ENCODE measurements around the gene IFT122. TPM values are rescaled to one million over a fixed set of nuclear protein-coding genes. Genes with fewer than 3 reads are reported as not detected.
"Not testable (repeated sequence)": the region's sequence is repeated elsewhere in the genome, so short reads cannot be mapped to it uniquely, and the experiment has no call there.

The IFT122 gene, protein sequence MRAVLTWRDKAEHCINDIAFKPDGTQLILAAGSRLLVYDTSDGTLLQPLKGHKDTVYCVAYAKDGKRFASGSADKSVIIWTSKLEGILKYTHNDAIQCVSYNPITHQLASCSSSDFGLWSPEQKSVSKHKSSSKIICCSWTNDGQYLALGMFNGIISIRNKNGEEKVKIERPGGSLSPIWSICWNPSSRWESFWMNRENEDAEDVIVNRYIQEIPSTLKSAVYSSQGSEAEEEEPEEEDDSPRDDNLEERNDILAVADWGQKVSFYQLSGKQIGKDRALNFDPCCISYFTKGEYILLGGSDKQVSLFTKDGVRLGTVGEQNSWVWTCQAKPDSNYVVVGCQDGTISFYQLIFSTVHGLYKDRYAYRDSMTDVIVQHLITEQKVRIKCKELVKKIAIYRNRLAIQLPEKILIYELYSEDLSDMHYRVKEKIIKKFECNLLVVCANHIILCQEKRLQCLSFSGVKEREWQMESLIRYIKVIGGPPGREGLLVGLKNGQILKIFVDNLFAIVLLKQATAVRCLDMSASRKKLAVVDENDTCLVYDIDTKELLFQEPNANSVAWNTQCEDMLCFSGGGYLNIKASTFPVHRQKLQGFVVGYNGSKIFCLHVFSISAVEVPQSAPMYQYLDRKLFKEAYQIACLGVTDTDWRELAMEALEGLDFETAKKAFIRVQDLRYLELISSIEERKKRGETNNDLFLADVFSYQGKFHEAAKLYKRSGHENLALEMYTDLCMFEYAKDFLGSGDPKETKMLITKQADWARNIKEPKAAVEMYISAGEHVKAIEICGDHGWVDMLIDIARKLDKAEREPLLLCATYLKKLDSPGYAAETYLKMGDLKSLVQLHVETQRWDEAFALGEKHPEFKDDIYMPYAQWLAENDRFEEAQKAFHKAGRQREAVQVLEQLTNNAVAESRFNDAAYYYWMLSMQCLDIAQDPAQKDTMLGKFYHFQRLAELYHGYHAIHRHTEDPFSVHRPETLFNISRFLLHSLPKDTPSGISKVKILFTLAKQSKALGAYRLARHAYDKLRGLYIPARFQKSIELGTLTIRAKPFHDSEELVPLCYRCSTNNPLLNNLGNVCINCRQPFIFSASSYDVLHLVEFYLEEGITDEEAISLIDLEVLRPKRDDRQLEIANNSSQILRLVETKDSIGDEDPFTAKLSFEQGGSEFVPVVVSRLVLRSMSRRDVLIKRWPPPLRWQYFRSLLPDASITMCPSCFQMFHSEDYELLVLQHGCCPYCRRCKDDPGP
- 21.6 and 25.8 TPM in 2 replicates for total RNA-seq (2014; rRNA removed; shearing (Covaris generic))
- total RNA-seq (2022), result 37.0 and 48.1 TPM in 2 replicates
- percentile 61 among the genes with signal in this experiment for Bru-seq, nascent RNA
- BruChase-seq, experiment 1, labeled RNA remaining after a 6-hour chase, result percentile 66 among the genes with signal in this experiment
- percentile 62 among the genes with signal in this experiment for BruChase-seq, experiment 2, labeled RNA remaining after a 2-hour chase
- long read RNA-seq, transcript IFT122-202 (29 exons, 3,841 nt), result major isoform, 13 of 83 reads
- long read RNA-seq, partial matches to known transcripts, result 8 of 83 reads
- long read RNA-seq, other reads (novel, unspliced or antisense), result 55 of 83 reads

DNA sequence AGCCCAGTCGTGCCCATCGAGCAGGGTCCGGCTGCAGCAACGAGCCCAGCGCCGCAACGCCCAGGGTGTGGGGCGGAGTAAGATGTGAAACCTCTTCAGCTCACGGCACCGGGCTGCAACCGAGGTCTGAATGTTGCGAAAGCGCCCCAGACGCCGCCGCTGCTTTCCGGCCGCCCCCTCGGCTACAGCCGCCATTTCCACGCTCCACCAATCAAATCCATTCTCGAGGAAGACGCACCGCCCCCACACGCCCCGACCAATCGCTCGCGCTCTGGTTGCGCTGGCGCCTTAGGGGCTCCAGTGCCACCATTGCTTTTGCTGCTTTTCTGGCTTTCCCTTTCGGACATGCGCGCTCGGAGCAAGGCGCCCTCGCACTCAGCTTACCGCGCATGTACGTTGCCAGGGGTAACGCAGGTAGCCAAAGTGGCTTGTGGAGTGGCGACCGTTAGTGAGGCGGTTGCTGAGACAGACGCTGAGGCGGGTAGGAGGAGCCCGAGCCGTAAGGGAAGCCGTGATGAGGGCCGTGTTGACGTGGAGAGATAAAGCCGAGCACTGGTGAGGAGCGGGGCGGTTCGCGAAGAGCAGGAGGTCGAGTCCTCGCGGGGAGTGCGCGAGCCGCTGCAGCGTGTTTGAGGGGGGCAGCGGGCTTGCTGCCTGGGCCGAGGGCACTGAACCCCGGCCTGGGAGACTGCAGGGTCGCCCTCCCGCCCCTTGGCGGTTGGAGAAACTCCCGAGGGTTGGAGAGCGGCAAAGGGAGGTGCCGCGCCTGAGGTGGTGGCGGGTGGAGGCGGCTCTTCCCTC, at the start of gene IFT122, which contains the start of gene MBD4:
IFT122 (plus strand) TSS at position 408 of the 801 bp plus-strand sequence; CDS start at position 515, 107 bp downstream.
MBD4 (minus strand) TSS at position 132 of the 801 bp plus-strand sequence; CDS start at position 17, 115 bp downstream.
- peaks cover 53% of the 10 kb centered on the region for H3K4me1 ChIP-seq (ENCODE audit: insufficient read depth, low read length, poor library complexity, severe bottlenecking)
- no peaks in the 10 kb centered on the region for H3K9me2 ChIP-seq (ENCODE audit: insufficient read depth, low read length)
- H2AFZ ChIP-seq (ENCODE audit: low read length), result peak within 1 kb of the TSS; percentile 81
- peak within 1 kb of the TSS; percentile 84 for H3K27ac ChIP-seq (ENCODE audit: low read depth, low read length, poor library complexity, severe bottlenecking)
- intact Hi-C loops (cut with micrococcal nuclease; ENCODE audit: unreplicated experiment), result loop anchor here (1.0 to 10.0 kb wide), 6 partner anchors 41 to 455 kb away; partner anchors contain the start of genes CNBP and TMCC1
- DNase-seq (ENCODE audit: low spot score), result peak; percentile 99
- H3K36me3 ChIP-seq (ENCODE audit: insufficient read depth, low read length), result peaks cover 36% of the 10 kb centered on the region
- POLR2A ChIA-PET, result interaction anchor here (0.6 to 5.0 kb wide), 8 partner anchors 10 to 447 kb away, joined by 3 to 54 read pairs (median 10); partner anchors contain the start of gene EFCAB12
- no peaks in the 10 kb centered on the region for H3K9me3 ChIP-seq (ENCODE audit: low read length)
- no peaks in the 10 kb centered on the region for H4K20me1 ChIP-seq (ENCODE audit: insufficient read depth, low read length)
- no peak for TF ChIP-seq EZH2phosphoT487 (IDR thresholded peaks at IDR 0.05; ENCODE audit: borderline replicate concordance, low read depth, low read length)
- TF ChIP-seq, protein P1, sequence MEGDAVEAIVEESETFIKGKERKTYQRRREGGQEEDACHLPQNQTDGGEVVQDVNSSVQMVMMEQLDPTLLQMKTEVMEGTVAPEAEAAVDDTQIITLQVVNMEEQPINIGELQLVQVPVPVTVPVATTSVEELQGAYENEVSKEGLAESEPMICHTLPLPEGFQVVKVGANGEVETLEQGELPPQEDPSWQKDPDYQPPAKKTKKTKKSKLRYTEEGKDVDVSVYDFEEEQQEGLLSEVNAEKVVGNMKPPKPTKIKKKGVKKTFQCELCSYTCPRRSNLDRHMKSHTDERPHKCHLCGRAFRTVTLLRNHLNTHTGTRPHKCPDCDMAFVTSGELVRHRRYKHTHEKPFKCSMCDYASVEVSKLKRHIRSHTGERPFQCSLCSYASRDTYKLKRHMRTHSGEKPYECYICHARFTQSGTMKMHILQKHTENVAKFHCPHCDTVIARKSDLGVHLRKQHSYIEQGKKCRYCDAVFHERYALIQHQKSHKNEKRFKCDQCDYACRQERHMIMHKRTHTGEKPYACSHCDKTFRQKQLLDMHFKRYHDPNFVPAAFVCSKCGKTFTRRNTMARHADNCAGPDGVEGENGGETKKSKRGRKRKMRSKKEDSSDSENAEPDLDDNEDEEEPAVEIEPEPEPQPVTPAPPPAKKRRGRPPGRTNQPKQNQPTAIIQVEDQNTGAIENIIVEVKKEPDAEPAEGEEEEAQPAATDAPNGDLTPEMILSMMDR (conservative IDR thresholded peaks at IDR 0.05; ENCODE audit: low read length), result no peak
- BruUV-seq (replicated peaks), result no TSS peak
- peak within 1 kb of the TSS; percentile 93 for H3K4me2 ChIP-seq (ENCODE audit: low read length)
- CTCF ChIA-PET (ENCODE audit: unreplicated experiment), result no interaction called here
- H3K79me2 ChIP-seq (ENCODE audit: insufficient read depth, low read depth, low read length), result peaks cover 64% of the 10 kb centered on the region
- peak within 1 kb of the TSS; percentile 88 for H3K4me3 ChIP-seq (ENCODE audit: low read depth, low read length, poor library complexity, severe bottlenecking)

DNA sequence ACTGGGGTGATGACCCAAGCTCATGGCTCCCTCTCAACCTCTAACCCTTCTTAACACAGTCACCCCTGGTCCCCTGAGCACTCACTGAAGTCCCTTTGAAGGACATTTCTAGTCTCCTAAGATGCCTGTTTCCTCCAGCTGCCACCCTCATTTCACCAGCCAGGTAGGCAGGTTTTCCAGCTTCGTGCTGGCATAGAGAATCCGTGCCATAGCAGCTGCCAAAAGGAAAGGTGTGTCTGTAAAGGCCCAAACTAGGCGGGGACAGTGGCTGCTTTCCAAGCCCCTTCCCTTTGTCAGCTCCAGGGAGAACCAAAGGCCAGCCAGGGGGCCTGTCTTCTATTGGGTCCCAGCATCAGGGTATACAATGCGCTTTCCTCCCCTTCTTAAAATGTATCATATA, 48.4 kb upstream of the IFT122 start:
- H3K9me2 ChIP-seq (ENCODE audit: insufficient read depth, low read length); H3K4me3 ChIP-seq (ENCODE audit: low read depth, low read length, poor library complexity, severe bottlenecking); POLR2A ChIA-PET; DNase-seq (ENCODE audit: low spot score); H3K9me3 ChIP-seq (ENCODE audit: low read length); H3K4me2 ChIP-seq (ENCODE audit: low read length); intact Hi-C loops (cut with micrococcal nuclease; ENCODE audit: unreplicated experiment); H2AFZ ChIP-seq (ENCODE audit: low read length); BruUV-seq (replicated peaks); CTCF ChIA-PET (ENCODE audit: unreplicated experiment); H4K20me1 ChIP-seq (ENCODE audit: insufficient read depth, low read length); H3K27ac ChIP-seq (ENCODE audit: low read depth, low read length, poor library complexity, severe bottlenecking); H3K4me1 ChIP-seq (ENCODE audit: insufficient read depth, low read length, poor library complexity, severe bottlenecking): not testable (repeated sequence)
- Histone ChIP-seq H3K36me3 (ENCODE audit: insufficient read depth, low read length) (peaks cover 76% of the 10 kb centered on the region), H3K79me2 (ENCODE audit: insufficient read depth, low read depth, low read length) (peaks cover 16% of the 10 kb centered on the region)

DNA sequence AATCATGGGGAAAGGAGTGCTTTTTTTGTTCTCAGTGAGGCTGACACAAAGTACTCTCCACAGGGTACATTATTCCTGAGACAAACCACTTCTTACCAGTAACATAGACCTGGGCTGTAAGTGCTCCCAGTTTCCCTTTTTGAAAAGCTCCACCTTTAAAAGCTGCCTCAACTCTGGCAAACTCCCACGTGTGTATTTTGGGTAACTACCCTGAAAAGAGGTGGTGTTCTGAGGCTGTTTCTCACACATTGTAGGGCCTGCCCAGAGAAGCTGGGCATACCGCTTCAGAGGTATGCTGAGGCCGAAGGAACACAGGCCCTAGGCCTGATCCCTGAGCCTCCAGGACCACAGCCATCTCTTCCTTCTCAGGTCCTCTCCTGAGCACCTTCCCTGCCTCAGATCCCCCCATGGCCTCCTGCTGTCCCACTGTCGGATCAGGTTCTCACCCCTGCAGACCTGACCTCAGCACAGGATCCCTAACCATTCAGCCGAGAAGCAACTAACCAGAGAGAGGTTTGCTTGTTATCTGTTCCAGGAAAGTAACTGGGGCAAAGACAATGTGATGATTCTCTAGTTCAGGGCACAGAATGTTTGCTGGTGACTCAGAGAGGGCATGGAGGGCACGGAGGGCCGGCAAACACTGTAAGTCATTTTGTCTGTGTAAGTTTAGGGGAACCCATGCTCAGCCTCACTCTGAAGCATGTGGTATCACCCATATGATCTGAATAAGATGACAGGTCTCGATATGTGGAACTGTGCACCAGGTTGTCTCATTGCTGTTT, 47.7 kb upstream of the IFT122 start:
- H3K9me3 ChIP-seq (ENCODE audit: low read length); CTCF ChIA-PET (ENCODE audit: unreplicated experiment); DNase-seq (ENCODE audit: low spot score); intact Hi-C loops (cut with micrococcal nuclease; ENCODE audit: unreplicated experiment); POLR2A ChIA-PET; H2AFZ ChIP-seq (ENCODE audit: low read length); H3K4me1 ChIP-seq (ENCODE audit: insufficient read depth, low read length, poor library complexity, severe bottlenecking); H3K27ac ChIP-seq (ENCODE audit: low read depth, low read length, poor library complexity, severe bottlenecking); H4K20me1 ChIP-seq (ENCODE audit: insufficient read depth, low read length); BruUV-seq (replicated peaks); H3K4me2 ChIP-seq (ENCODE audit: low read length); H3K9me2 ChIP-seq (ENCODE audit: insufficient read depth, low read length); H3K4me3 ChIP-seq (ENCODE audit: low read depth, low read length, poor library complexity, severe bottlenecking): not testable (repeated sequence)
- Histone ChIP-seq H3K79me2 (ENCODE audit: insufficient read depth, low read depth, low read length) (peaks cover 23% of the 10 kb centered on the region), H3K36me3 (ENCODE audit: insufficient read depth, low read length) (peaks cover 76% of the 10 kb centered on the region)
